AG04450 (cell line): Measurements from ENCODE around the gene FAM83G. TPM values are rescaled to one million over a fixed set of nuclear protein-coding genes. Genes with fewer than 3 reads are reported as not detected.
"Not testable (repeated sequence)": the region's sequence is repeated elsewhere in the genome, so short reads cannot be mapped to it uniquely, and the experiment has no call there.

ENCODE experiments used
- CTCF ChIA-PET: fragments of 300-600, 350-600 bp; formaldehyde crosslinking; extraction: SDS; loops from one replicate; lab custom pipeline; 2022; ENCODE audit warnings: antibody characterized with exemption, inconsistent platforms; lab: Charles Lee
- POLR2A ChIA-PET: fragments of 350-600 bp; formaldehyde crosslinking; extraction: SDS; loops from one replicate; lab custom pipeline; 2021; ENCODE audit warnings: antibody characterized with exemption, inconsistent platforms; lab: Yijun Ruan, JAX
- DNase-seq: peaks from one replicate; pipeline ENCODE4 v3.0.0-alpha.2; 2011; ENCODE audit warnings: low read depth, low spot score
- H3K27ac ChIP-seq: one replicate; pipeline ENCODE4 v1.5.1; 2012; ENCODE audit warnings: low read depth, low read length, control low read depth
- H3K27me3 ChIP-seq: one replicate; pipeline ENCODE4 v1.6.0; 2012; ENCODE audit warnings: low read length; ENCODE audit not compliant: control insufficient read depth, insufficient read depth
- H3K4me3 ChIP-seq: 2 replicates; pipeline ENCODE4 v1.5.1; 2011; ENCODE audit warnings: mild to moderate bottlenecking, low read depth, low read length, control low read depth
- H3K9me3 ChIP-seq: 2 replicates; pipeline ENCODE4 v1.5.1; 2012; ENCODE audit warnings: low read length; ENCODE audit not compliant: control insufficient read depth, insufficient read depth
- polyA plus RNA-seq: library from polyadenylated mRNA; depleted of rRNA; stranded (reverse); fragments of >200 nt; gene quantifications from 2 replicates; pipeline ENCODE4 v1.2.3, GENCODE V29; 2011
- TF ChIP-seq, protein P1 (sequence below): IDR thresholded peaks from 2 replicates; pipeline ENCODE4 v1.5.1; 2011; ENCODE audit warnings: low read depth, low read length, control low read depth, inconsistent platforms

Gene FAM83G
- polyA plus RNA-seq, 1 experiment = 4.8 TPM

DNA sequence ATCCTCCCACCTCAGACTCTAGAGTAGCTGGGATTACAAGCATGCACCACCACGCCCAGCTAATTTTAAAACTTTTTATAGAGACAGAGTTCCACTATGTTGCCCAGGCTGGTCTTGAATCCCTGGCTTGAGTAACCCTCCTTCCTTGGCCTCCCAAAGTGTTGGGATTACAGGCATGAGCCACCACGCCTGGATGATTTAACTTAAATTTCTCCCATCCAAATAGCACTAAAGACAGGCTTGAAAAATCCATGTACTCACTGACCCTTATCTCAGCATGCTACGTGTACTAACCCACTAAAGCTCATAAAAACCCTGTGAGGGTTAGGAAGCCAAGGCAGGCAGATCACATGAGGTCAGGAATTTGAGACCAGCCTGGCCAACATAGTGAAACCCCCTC, 48.0 kb downstream of the FAM83G start:
- Histone ChIP-seq H3K27ac (no peak overlapping the region), H3K9me3 (no peaks in the 10 kb centered on the region; the same call in 1 of the 2 replicates), H3K4me3 (no peak overlapping the region), H3K27me3 (peaks cover 3% of the 10 kb centered on the region)
- DNase-seq = no peak
- POLR2A ChIA-PET = no interaction called here
- CTCF ChIA-PET = interaction anchor here (0.6 kb wide), 1 partner anchor 21 kb away, joined by 3 read pairs; no protein-coding TSS in a partner anchor
- TF ChIP-seq, protein P1, sequence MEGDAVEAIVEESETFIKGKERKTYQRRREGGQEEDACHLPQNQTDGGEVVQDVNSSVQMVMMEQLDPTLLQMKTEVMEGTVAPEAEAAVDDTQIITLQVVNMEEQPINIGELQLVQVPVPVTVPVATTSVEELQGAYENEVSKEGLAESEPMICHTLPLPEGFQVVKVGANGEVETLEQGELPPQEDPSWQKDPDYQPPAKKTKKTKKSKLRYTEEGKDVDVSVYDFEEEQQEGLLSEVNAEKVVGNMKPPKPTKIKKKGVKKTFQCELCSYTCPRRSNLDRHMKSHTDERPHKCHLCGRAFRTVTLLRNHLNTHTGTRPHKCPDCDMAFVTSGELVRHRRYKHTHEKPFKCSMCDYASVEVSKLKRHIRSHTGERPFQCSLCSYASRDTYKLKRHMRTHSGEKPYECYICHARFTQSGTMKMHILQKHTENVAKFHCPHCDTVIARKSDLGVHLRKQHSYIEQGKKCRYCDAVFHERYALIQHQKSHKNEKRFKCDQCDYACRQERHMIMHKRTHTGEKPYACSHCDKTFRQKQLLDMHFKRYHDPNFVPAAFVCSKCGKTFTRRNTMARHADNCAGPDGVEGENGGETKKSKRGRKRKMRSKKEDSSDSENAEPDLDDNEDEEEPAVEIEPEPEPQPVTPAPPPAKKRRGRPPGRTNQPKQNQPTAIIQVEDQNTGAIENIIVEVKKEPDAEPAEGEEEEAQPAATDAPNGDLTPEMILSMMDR = no peak

DNA sequence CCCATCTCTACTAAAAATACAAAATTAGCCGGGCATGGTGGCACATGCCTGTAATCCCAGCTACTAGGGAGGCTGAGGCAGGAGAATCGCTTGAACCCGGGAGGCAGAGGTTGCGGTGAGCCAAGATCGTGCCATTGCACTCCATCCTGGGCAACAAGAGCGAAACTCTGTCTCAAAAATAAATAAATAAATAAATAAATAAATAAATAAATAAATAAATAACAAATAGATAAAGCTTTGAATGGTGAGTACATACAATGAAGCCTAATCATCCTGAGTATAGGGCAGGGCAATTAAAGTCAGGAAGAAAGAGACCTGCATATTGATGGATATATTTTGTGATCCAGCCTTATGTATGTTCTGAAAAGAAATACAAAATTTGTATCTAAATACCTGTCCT, 48.5 kb downstream of the FAM83G start:
- H3K9me3 ChIP-seq, H3K27me3 ChIP-seq, DNase-seq, H3K4me3 ChIP-seq, CTCF ChIA-PET, POLR2A ChIA-PET, H3K27ac ChIP-seq: not testable (repeated sequence)

DNA sequence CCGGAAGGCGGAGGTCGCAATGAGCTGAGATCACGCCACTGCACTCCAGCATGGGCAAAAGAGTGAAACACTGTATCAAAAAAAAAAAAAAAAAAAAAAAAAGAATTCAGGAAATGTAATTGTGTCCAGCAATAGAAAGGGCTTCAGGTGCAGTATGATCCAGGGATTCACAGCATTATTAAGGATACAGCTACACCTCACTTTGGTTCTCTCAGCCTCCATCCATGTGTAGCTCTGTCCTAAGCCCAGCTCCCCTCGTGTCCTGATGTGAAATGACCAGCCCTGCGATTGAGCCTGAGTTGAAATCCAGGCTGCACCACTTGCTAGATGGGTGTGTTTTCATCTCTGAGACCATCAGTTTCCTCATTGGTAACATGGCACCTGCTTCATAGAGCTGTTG, 49.6 kb downstream of the FAM83G start:
- no peak for DNase-seq
- TF ChIP-seq, protein P1 = no peak

GRCh38 chr17:18954321-18954720, 50.2 kb downstream of the FAM83G start:
- Histone ChIP-seq H3K4me3 (no peak overlapping the region), H3K9me3 (no peaks in the 10 kb centered on the region; the same call in 1 of the 2 replicates), H3K27me3 (peaks cover 14% of the 10 kb centered on the region), H3K27ac (no peak overlapping the region)
- no peak for DNase-seq
- CTCF ChIA-PET = no interaction called here
- TF ChIP-seq, protein P1 = no peak
- POLR2A ChIA-PET = no interaction called here

More for the DNA sequence above, 49.6 kb downstream of the FAM83G start:
- no peak overlapping the region for H3K4me3 ChIP-seq
- no peaks in the 10 kb centered on the region; the same call in 1 of the 2 replicates for H3K9me3 ChIP-seq
- ChIA-PET POLR2A (no interaction called here), CTCF (no interaction called here)
- H3K27me3 ChIP-seq = peaks cover 11% of the 10 kb centered on the region
- no peak overlapping the region for H3K27ac ChIP-seq

DNA sequence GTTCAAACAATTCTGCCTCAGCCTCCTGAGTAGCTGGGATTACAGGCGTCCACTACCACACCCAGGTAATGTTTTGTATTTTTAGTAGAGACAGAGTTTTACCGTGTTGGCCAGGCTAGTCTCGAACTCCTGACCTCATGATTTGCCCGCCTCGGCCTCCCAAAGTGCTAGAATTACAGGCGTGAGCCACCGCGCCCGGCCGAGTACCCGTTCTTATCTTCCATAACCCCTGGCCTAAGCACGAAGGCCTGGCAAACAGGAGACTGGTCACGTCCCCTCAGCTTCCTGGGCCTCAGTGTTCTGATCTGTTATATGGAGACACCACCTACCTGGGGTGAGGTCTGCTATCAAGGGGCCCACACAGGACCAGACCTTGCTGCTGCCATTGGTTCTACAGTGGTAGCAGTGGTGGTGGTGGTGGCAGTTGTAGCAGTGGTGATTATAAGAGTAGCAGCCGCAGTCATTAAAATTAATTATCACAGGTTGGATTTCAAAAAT, 51.3 kb downstream of the FAM83G start:
- no peak for DNase-seq
- Histone ChIP-seq H3K27me3 (peaks cover 19% of the 10 kb centered on the region), H3K4me3 (no peak overlapping the region), H3K9me3 (no peaks in the 10 kb centered on the region), H3K27ac (no peak overlapping the region)
- CTCF ChIA-PET = no interaction called here
- TF ChIP-seq, protein P1 = no peak
- POLR2A ChIA-PET = no interaction called here
